ENCODE results near the gene ASXL1. TPM values are rescaled to one million over a fixed set of nuclear protein-coding genes. Genes with fewer than 3 reads are reported as not detected.

The ASXL1 gene
- polyA plus RNA-seq, 1 donor (not counting 4 experiments of a cell fraction or from before 2014, with no cell fraction given), result 20.0 TPM

DNA sequence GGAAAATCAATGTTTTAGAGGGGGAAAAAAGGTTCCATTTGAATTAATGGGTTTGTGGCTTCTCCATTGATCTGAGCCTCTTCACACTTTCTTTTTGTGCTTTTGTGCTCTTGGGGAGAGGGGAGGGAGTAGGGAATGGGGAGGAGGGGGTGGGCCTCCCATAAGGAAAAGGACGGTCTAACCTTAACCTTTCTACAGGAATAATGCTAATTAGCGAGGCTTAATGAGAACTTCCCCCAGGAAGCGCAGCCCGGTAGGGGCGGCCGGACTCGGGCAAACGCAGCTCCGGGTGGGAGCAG lies 124.0 kb downstream of the ASXL1 start:
- dilution Hi-C loops (cut with MboI; ENCODE audit: extremely low pct_ligation_motif_present, low sequenced_read_pairs), result no loop called here

DNA sequence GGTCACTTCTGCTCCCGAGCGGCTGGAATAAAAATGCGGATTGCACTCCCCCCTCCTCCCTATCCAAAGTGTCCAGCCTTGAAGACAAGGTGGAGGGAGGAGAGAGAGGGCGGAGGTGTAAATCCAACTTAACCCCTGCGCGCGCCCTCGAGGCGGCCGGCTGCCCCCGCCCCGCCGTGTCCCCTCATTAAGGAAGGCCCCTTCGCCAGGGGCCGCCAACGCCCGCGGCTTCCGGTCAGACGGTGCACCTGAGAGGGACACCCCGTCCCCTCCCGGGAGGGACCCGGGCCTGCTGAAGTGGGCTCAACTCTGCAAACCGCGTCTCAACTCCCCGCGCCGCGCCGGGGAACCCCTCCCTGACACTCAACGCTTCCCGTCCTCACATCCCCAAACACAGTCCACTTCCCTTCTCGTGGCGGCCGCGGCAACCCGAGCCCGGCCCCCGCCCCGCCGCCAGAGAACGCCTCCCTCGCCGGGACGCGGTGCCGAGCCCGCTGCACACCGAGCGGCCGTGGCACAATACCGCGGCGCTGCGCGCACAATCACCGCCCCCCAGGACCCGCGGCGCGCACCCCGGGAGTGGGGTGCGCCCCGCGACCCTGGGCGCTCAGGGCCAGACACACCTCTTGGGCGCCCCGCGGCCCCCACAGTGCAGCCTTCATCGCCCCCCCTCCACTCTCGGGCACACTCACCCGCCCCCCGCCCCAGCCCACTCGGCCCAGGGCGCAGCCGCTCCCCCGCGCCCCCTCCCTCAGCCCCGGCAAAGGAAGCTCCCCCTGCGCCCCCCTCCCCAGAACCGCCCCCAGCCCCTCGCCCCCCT lies 124.5 kb downstream of the ASXL1 start:
- no peaks in the 10 kb centered on the region for H3K9me1 ChIP-seq (ENCODE audit: control insufficient read depth, extremely low read depth, insufficient read depth, low read length)
- peak; percentile 91 for TF ChIP-seq EZH2 (IDR thresholded peaks at IDR 0.05; ENCODE audit: low read length)
- TF ChIP-seq, protein P1, sequence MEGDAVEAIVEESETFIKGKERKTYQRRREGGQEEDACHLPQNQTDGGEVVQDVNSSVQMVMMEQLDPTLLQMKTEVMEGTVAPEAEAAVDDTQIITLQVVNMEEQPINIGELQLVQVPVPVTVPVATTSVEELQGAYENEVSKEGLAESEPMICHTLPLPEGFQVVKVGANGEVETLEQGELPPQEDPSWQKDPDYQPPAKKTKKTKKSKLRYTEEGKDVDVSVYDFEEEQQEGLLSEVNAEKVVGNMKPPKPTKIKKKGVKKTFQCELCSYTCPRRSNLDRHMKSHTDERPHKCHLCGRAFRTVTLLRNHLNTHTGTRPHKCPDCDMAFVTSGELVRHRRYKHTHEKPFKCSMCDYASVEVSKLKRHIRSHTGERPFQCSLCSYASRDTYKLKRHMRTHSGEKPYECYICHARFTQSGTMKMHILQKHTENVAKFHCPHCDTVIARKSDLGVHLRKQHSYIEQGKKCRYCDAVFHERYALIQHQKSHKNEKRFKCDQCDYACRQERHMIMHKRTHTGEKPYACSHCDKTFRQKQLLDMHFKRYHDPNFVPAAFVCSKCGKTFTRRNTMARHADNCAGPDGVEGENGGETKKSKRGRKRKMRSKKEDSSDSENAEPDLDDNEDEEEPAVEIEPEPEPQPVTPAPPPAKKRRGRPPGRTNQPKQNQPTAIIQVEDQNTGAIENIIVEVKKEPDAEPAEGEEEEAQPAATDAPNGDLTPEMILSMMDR (optimal IDR thresholded peaks at IDR 0.05 in 1 of 3, IDR thresholded peaks at IDR 0.05 in 1 of 3, conservative IDR thresholded peaks at IDR 0.05 in 1 of 3; ENCODE audit: extremely low read depth in 1 of 3, insufficient read depth in 2 of 3, low read length in 3 of 3), result no peak
- H3K27ac ChIP-seq (ENCODE audit: control insufficient read depth, insufficient read depth, low read length), result no peak overlapping the region
- no peak for DNase-seq (ENCODE audit: low read depth, low spot score)
- H3K36me3 ChIP-seq (ENCODE audit: control insufficient read depth in 2 of 2, extremely low read depth in 1 of 2, insufficient read depth in 2 of 2, low read length in 2 of 2), result no peaks in the 10 kb centered on the region
- H3K9ac ChIP-seq (ENCODE audit: control insufficient read depth, extremely low read depth, insufficient read depth, low read length), result no peak overlapping the region
- H3K4me1 ChIP-seq (ENCODE audit: control insufficient read depth, extremely low read depth, insufficient read depth, low read length), result no peaks in the 10 kb centered on the region
- H3K79me2 ChIP-seq (ENCODE audit: control insufficient read depth, insufficient read depth, low read length), result no peaks in the 10 kb centered on the region
- no peak for FAIRE-seq
- H4K20me1 ChIP-seq (ENCODE audit: control insufficient read depth, extremely low read depth, insufficient read depth, low read length), result no peaks in the 10 kb centered on the region
- dilution Hi-C loops (cut with MboI; ENCODE audit: extremely low pct_ligation_motif_present, low sequenced_read_pairs), result no loop called here
- no peaks in the 10 kb centered on the region for H3K9me3 ChIP-seq (ENCODE audit: control insufficient read depth, low read depth, low read length)
- peaks cover 36% of the 10 kb centered on the region for H3K27me3 ChIP-seq (ENCODE audit: control insufficient read depth, extremely low read depth, insufficient read depth, low read length)
- peak overlapping the region; percentile 67 for H3K4me2 ChIP-seq (ENCODE audit: control insufficient read depth, extremely low read depth, insufficient read depth, low read depth, low read length)
- H3K4me3 ChIP-seq (ENCODE audit: control insufficient read depth in 2 of 3, extremely low read depth in 1 of 3, insufficient read depth in 2 of 3, low read depth in 1 of 3, low read length in 3 of 3), result peak overlapping the region; percentile 34 to 55 (median 51)
- H2AFZ ChIP-seq (ENCODE audit: control insufficient read depth, low read length), result no peak overlapping the region

More for the DNA sequence above, 124.0 kb downstream of the ASXL1 start:
- H4K20me1 ChIP-seq (ENCODE audit: control insufficient read depth, extremely low read depth, insufficient read depth, low read length), result no peaks in the 10 kb centered on the region
- no peaks in the 10 kb centered on the region for H3K79me2 ChIP-seq (ENCODE audit: control insufficient read depth, insufficient read depth, low read length)
- H3K4me1 ChIP-seq (ENCODE audit: control insufficient read depth, extremely low read depth, insufficient read depth, low read length), result no peaks in the 10 kb centered on the region
- H3K9me1 ChIP-seq (ENCODE audit: control insufficient read depth, extremely low read depth, insufficient read depth, low read length), result no peaks in the 10 kb centered on the region
- no peak overlapping the region for H2AFZ ChIP-seq (ENCODE audit: control insufficient read depth, low read length)
- H3K9ac ChIP-seq (ENCODE audit: control insufficient read depth, extremely low read depth, insufficient read depth, low read length), result no peak overlapping the region
- TF ChIP-seq EZH2 (IDR thresholded peaks at IDR 0.05; ENCODE audit: low read length), result no peak
- TF ChIP-seq, protein P1 (optimal IDR thresholded peaks at IDR 0.05 in 1 of 3, IDR thresholded peaks at IDR 0.05 in 1 of 3, conservative IDR thresholded peaks at IDR 0.05 in 1 of 3; ENCODE audit: extremely low read depth in 1 of 3, insufficient read depth in 2 of 3, low read length in 3 of 3), result no peak
- FAIRE-seq, result no peak
- no peaks in the 10 kb centered on the region for H3K36me3 ChIP-seq (ENCODE audit: control insufficient read depth in 2 of 2, extremely low read depth in 1 of 2, insufficient read depth in 2 of 2, low read length in 2 of 2)
- peaks cover 36% of the 10 kb centered on the region for H3K27me3 ChIP-seq (ENCODE audit: control insufficient read depth, extremely low read depth, insufficient read depth, low read length)
- H3K9me3 ChIP-seq (ENCODE audit: control insufficient read depth, low read depth, low read length), result no peaks in the 10 kb centered on the region
- H3K4me2 ChIP-seq (ENCODE audit: control insufficient read depth, extremely low read depth, insufficient read depth, low read depth, low read length), result no peak overlapping the region
- DNase-seq (ENCODE audit: low read depth, low spot score), result no peak
- no peak overlapping the region for H3K27ac ChIP-seq (ENCODE audit: control insufficient read depth, insufficient read depth, low read length)
- H3K4me3 ChIP-seq (ENCODE audit: control insufficient read depth in 2 of 3, extremely low read depth in 1 of 3, insufficient read depth in 2 of 3, low read depth in 1 of 3, low read length in 3 of 3), result peak overlapping the region in 2 of 3 experiments; percentile 34 to 51

Data from keratinocyte (primary cell).